Measurements from ENCODE around the gene BEND5.

DNA sequence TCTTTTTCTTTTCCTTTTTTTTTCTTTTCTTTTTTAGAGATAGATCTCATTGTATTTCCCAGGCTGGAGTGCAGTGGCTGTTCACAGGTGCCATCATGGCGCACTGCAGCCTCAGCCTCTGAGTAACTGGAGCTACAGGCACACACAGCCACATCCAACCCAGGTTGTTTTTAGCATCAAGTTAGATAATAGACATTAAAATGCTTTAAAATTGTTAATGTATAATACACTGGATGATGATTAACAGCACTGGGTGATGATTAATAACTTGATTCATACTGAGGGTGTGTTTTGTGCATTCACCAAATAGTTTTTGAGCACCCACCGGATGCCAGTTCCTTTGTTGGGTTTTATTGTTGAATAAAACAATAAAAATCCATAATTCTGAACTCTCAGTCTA, 75.2 kb downstream of the BEND5 start:
- TF ChIP-seq POLR2A (IDR thresholded peaks at IDR 0.05; ENCODE audit: extremely low read depth, insufficient read length) (no peak), MYC (IDR thresholded peaks at IDR 0.05; ENCODE audit: low read depth, low read length) (no peak)
- TF ChIP-seq, protein P1, sequence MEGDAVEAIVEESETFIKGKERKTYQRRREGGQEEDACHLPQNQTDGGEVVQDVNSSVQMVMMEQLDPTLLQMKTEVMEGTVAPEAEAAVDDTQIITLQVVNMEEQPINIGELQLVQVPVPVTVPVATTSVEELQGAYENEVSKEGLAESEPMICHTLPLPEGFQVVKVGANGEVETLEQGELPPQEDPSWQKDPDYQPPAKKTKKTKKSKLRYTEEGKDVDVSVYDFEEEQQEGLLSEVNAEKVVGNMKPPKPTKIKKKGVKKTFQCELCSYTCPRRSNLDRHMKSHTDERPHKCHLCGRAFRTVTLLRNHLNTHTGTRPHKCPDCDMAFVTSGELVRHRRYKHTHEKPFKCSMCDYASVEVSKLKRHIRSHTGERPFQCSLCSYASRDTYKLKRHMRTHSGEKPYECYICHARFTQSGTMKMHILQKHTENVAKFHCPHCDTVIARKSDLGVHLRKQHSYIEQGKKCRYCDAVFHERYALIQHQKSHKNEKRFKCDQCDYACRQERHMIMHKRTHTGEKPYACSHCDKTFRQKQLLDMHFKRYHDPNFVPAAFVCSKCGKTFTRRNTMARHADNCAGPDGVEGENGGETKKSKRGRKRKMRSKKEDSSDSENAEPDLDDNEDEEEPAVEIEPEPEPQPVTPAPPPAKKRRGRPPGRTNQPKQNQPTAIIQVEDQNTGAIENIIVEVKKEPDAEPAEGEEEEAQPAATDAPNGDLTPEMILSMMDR (IDR thresholded peaks at IDR 0.05; ENCODE audit: low read depth, low read length), result no peak
- TF ChIP-seq, protein P2, sequence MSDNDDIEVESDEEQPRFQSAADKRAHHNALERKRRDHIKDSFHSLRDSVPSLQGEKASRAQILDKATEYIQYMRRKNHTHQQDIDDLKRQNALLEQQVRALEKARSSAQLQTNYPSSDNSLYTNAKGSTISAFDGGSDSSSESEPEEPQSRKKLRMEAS (IDR thresholded peaks at IDR 0.05; ENCODE audit: low read depth, low read length), result no peak
